H1 (cell line): ENCODE measurements around the gene TIE1. TPM values are rescaled to one million over a fixed set of nuclear protein-coding genes. Genes with fewer than 3 reads are reported as not detected.
A peak's percentile ranks its signal among the peaks of the same experiment; 100 is the strongest.

Experiments used
- CTCF ChIA-PET: fragments of 300-600 bp; sonication (Branson Sonifier 250); formaldehyde crosslinking; loops from one replicate; lab custom pipeline; 2021; ENCODE audit not compliant: partially characterized antibody; lab: Charles Lee
- POLR2A ChIA-PET: fragments of 300-600 bp; sonication (Branson Sonifier 250); formaldehyde crosslinking; loops from one replicate; lab custom pipeline; 2021; ENCODE audit warnings: inconsistent platforms; ENCODE audit not compliant: partially characterized antibody; lab: Charles Lee
- DNase-seq, 2 experiments: peaks; one replicate each; pipeline versions ENCODE4 v3.0.0 to v3.0.0-alpha.2; 2010 to 2022; ENCODE audit warnings: low spot score in 2 of 2, low read depth in 1 of 2, mixed read lengths in 1 of 2
- FAIRE-seq: peaks from 2 replicates; lab custom pipeline; 2011; peaks lifted over from hg19 to GRCh38; lab: Jason Lieb, UNC
- H2AFZ ChIP-seq: 2 replicates; pipeline ENCODE4 v1.8.1; 2012; ENCODE audit warnings: low read length, inconsistent platforms
- H2AK5ac ChIP-seq: 2 replicates; pipeline ENCODE4 v1.6.1; 2013; ENCODE audit warnings: low read depth, low read length
- H2BK120ac ChIP-seq: replicated peaks from 2 replicates; pipeline ENCODE3; 2013; ENCODE audit warnings: low read depth, low read length, inconsistent platforms
- H2BK12ac ChIP-seq: 2 replicates; pipeline ENCODE4 v1.6.1; 2013; ENCODE audit warnings: low read depth, low read length
- H2BK15ac ChIP-seq: 2 replicates; pipeline ENCODE4 v1.6.1; 2013; ENCODE audit warnings: low read length
- H2BK20ac ChIP-seq: 2 replicates; pipeline ENCODE4 v1.6.1; 2013; ENCODE audit warnings: low read length
- H2BK5ac ChIP-seq: 2 replicates; pipeline ENCODE4 v1.6.1; 2013; ENCODE audit warnings: low read depth, low read length
- H3K14ac ChIP-seq: 2 replicates; pipeline ENCODE4 v1.6.1; 2013; ENCODE audit warnings: inconsistent platforms; ENCODE audit not compliant: insufficient read length
- H3K18ac ChIP-seq: 2 replicates; pipeline ENCODE4 v1.6.1; 2013; ENCODE audit warnings: low read length; ENCODE audit errors: extremely low read depth
- H3K23ac ChIP-seq: 2 replicates; pipeline ENCODE4 v1.6.1; 2013; ENCODE audit warnings: inconsistent platforms; ENCODE audit not compliant: insufficient read length
- H3K23me2 ChIP-seq: 2 replicates; pipeline ENCODE4 v1.6.1; 2013; ENCODE audit warnings: low read depth, low read length
- H3K27ac ChIP-seq: 2 replicates; pipeline ENCODE4 v1.6.1; 2011; ENCODE audit warnings: low read depth, low read length, inconsistent platforms
- H3K27me3 ChIP-seq, 4 experiments: replicated peaks in 1 of 4; 1 replicate in 1 of 4; 2 replicates in 3 of 4; pipeline versions ENCODE4 v1.6.1 to v1.8.1; 2011 to 2013; ENCODE audit warnings: low read length in 3 of 4, mild to moderate bottlenecking in 3 of 4, inconsistent platforms in 2 of 4, mixed read lengths in 2 of 4, moderate library complexity in 1 of 4; ENCODE audit not compliant: control insufficient read depth in 3 of 4, insufficient read depth in 3 of 4; ENCODE audit errors: extremely low read depth in 1 of 4
- H3K36me3 ChIP-seq, 4 experiments: 2 replicates each; pipeline versions ENCODE4 v1.6.1 to v1.8.1; 2011 to 2013; ENCODE audit warnings: mild to moderate bottlenecking in 4 of 4, low read length in 3 of 4, moderate library complexity in 2 of 4, control low read depth in 1 of 4, inconsistent platforms in 1 of 4; ENCODE audit not compliant: insufficient read depth in 4 of 4, control insufficient read depth in 2 of 4
- H3K4ac ChIP-seq: replicated peaks from 2 replicates; pipeline ENCODE3; 2013; ENCODE audit warnings: low read length, low read depth, mixed read lengths, inconsistent platforms; ENCODE audit not compliant: insufficient read length
- H3K4me1 ChIP-seq, 4 experiments: replicated peaks in 1 of 4; 1 replicate in 1 of 4; 2 replicates in 3 of 4; pipeline versions ENCODE4 v1.6.1 to v1.8.1; 2011 to 2013; ENCODE audit warnings: low read length in 3 of 4, inconsistent platforms in 2 of 4, mixed read lengths in 1 of 4; ENCODE audit not compliant: insufficient read depth in 4 of 4, control insufficient read depth in 3 of 4
- H3K4me2 ChIP-seq, 2 experiments: 2 replicates each; pipeline versions ENCODE4 v1.6.1 to v1.8.1; 2011 to 2013; ENCODE audit warnings: low read depth in 2 of 2, low read length in 2 of 2, control low read depth in 1 of 2, inconsistent platforms in 1 of 2, mild to moderate bottlenecking in 1 of 2; ENCODE audit not compliant: insufficient read depth in 1 of 2
- H3K4me3 ChIP-seq, 4 experiments: fragments of 200-600, 300-600 bp in 1 of 4; sonication (generic), shearing (Covaris generic), sonication (Bioruptor Twin) in 1 of 4; 2 replicates each; pipeline versions ENCODE4 v1.5.1 to v1.8.1; 2011 to 2016; ENCODE audit warnings: low read length in 4 of 4, low read depth in 3 of 4, control low read depth in 2 of 4, inconsistent platforms in 2 of 4, mild to moderate bottlenecking in 2 of 4, mixed read lengths in 1 of 4, moderate library complexity in 1 of 4; ENCODE audit not compliant: insufficient read depth in 2 of 4; ENCODE audit errors: extremely low read depth in 1 of 4
- H3K56ac ChIP-seq: replicated peaks from 2 replicates; pipeline ENCODE3; 2013; ENCODE audit warnings: low read depth, mild to moderate bottlenecking, mixed read lengths, low read length, inconsistent platforms; ENCODE audit not compliant: insufficient read length
- H3K79me1 ChIP-seq: 2 replicates; pipeline ENCODE4 v1.6.1; 2013; ENCODE audit warnings: low read depth, low read length, control low read depth
- H3K79me2 ChIP-seq, 2 experiments: 2 replicates each; pipeline versions ENCODE4 v1.6.1 to v1.8.1; 2012 to 2013; ENCODE audit warnings: low read length in 2 of 2, mild to moderate bottlenecking in 2 of 2, inconsistent platforms in 1 of 2; ENCODE audit not compliant: insufficient read depth in 2 of 2, control insufficient read depth in 1 of 2
- H3K9ac ChIP-seq, 4 experiments: replicated peaks in 1 of 4; 1 replicate in 1 of 4; 2 replicates in 3 of 4; pipeline versions ENCODE4 v1.6.1 to v1.8.1; 2011 to 2013; ENCODE audit warnings: low read depth in 3 of 4, low read length in 3 of 4, control low read depth in 2 of 4, mild to moderate bottlenecking in 2 of 4, moderate library complexity in 2 of 4, inconsistent platforms in 1 of 4; ENCODE audit errors: extremely low read depth in 1 of 4
- H3K9me3 ChIP-seq, 2 experiments: 2 replicates each; pipeline versions ENCODE4 v1.6.1 to v1.8.1; 2012 to 2013; ENCODE audit warnings: mild to moderate bottlenecking in 2 of 2, moderate library complexity in 2 of 2, control low read depth in 1 of 2, inconsistent platforms in 1 of 2, low read depth in 1 of 2, low read length in 1 of 2, mixed read lengths in 1 of 2; ENCODE audit not compliant: insufficient read depth in 2 of 2
- H4K20me1 ChIP-seq, 2 experiments: replicated peaks in 1 of 2; 2 replicates each; pipeline versions ENCODE3 to v1.8.1; 2011 to 2013; ENCODE audit warnings: inconsistent platforms in 2 of 2, low read length in 2 of 2, mild to moderate bottlenecking in 1 of 2; ENCODE audit not compliant: insufficient read depth in 2 of 2, control insufficient read depth in 1 of 2
- H4K5ac ChIP-seq: 2 replicates; pipeline ENCODE4 v1.6.1; 2013; ENCODE audit warnings: low read length, low read depth, mixed read lengths, inconsistent platforms; ENCODE audit not compliant: insufficient read length
- H4K8ac ChIP-seq: 2 replicates; pipeline ENCODE4 v1.8.0; 2013; ENCODE audit warnings: mild to moderate bottlenecking, moderate library complexity, low read length, inconsistent platforms; ENCODE audit not compliant: insufficient read depth; ENCODE audit errors: extremely low read depth
- H4K91ac ChIP-seq: replicated peaks from 2 replicates; pipeline ENCODE3; 2013; ENCODE audit warnings: low read length, mixed read lengths, inconsistent platforms; ENCODE audit not compliant: insufficient read length
- FOSL1 ChIP-seq: IDR thresholded peaks from 2 replicates; pipeline ENCODE4 v1.6.1; 2011; ENCODE audit warnings: mild to moderate bottlenecking, low read depth, low read length, moderate library complexity; ENCODE audit not compliant: insufficient read depth
- POLR2AphosphoS5 ChIP-seq: IDR thresholded peaks from 2 replicates; pipeline ENCODE4 v1.6.1; 2011; ENCODE audit warnings: low read depth, low read length
- WGBS, 2 experiments: shearing (Covaris generic) in 1 of 2; methylation state at CpG; one replicate each; pipeline versions ENCODE4 v1.1.6 to v1.1.7; 2013 to 2015; ENCODE audit warnings: low lambda C conversion rate in 2 of 2, mixed read lengths in 2 of 2, inconsistent platforms in 1 of 2, low coverage in 1 of 2, missing lambda C conversion rate in 1 of 2; ENCODE audit not compliant: insufficient replicate concordance in 2 of 2, insufficient coverage in 1 of 2, insufficient read length in 1 of 2; ENCODE audit errors: extremely low coverage in 1 of 2, missing lambda C conversion rate in 1 of 2; 5-methylcytosine and 5-hydroxymethylcytosine counted together
- polyA plus RNA-seq, 7 experiments: library from polyadenylated mRNA; depleted of rRNA in 3 of 7; stranded (reverse) in 5 of 7; unstranded in 2 of 7; fragments of >200 nt in 5 of 7; fragments of 200-250 nt in 2 of 7; gene quantifications; 1 replicate in 5 of 7; 2 replicates in 1 of 7; 4 replicates in 1 of 7; pipeline versions ENCODE4 v1.2.1 to v1.2.3, GENCODE V29; 2011 to 2013; ENCODE audit warnings: missing spikeins in 2 of 7, mixed read lengths in 2 of 7
- total RNA-seq: library from RNA; stranded (reverse); fragmentation: NEBNext Ultra II Directional; extraction: Animal tissue kit (Norgen Biotek cat#: 25700); gene quantifications from 2 replicates; pipeline ENCODE4 v1.2.1, GENCODE V29; 2021

TIE1 gene
- total and polyA plus RNA-seq, 2 of the 8 experiments (the other 6 are each of a cell fraction or from before 2014, with no cell fraction given): 0.74 to 2.2 TPM

GRCh38 chr1:43292679-43293078 is 8.1 kb upstream of the TIE1 start:
- Histone ChIP-seq H4K8ac (no peak overlapping the region), H3K9ac (no peak overlapping the region), H2BK12ac (no peak overlapping the region), H2AFZ (no peak overlapping the region), H3K23ac (no peak overlapping the region), H3K14ac (no peak overlapping the region), H3K18ac (no peak overlapping the region), H3K4me2 (no peak overlapping the region), H3K56ac (no peak overlapping the region), H3K4ac (no peak overlapping the region), H2BK5ac (no peak overlapping the region), H4K20me1 (no peaks in the 10 kb centered on the region), H2BK15ac (no peak overlapping the region), H3K79me1 (no peaks in the 10 kb centered on the region), H2BK20ac (no peak overlapping the region), H2AK5ac (no peak overlapping the region), H3K27me3 (no peaks in the 10 kb centered on the region), H2BK120ac (no peak overlapping the region), H3K9me3 (no peaks in the 10 kb centered on the region), H3K36me3 (no peaks in the 10 kb centered on the region), H3K79me2 (no peaks in the 10 kb centered on the region), H3K4me1 (peaks cover 0 to 8% (median 4%) of the 10 kb centered on the region in 4 experiments; a peak in 4 of 7 replicates), H4K91ac (peak overlapping the region; percentile 10), H3K23me2 (no peaks in the 10 kb centered on the region; the same call in 1 of the 2 replicates), H3K27ac (no peak overlapping the region), H3K4me3 (no peak overlapping the region), H4K5ac (no peak overlapping the region)
- WGBS, 2 experiments: 92% methylated on average over 5 of the region's 5 CpGs; no CpG with 5 or more reads in 1 of the 2 experiments
- DNase-seq (no peak), FAIRE-seq (no peak)
- CTCF ChIA-PET: interaction anchor here (0.9 to 1.5 kb wide), 3 partner anchors 20 to 67 kb away, joined by 3 read pairs; no protein-coding TSS in a partner anchor
- no peak for TF ChIP-seq FOSL1
- no peak for TF ChIP-seq POLR2AphosphoS5
- POLR2A ChIA-PET: interaction anchor here (1.0 to 2.0 kb wide), 2 partner anchors 17 to 66 kb away, joined by 5 to 7 read pairs; partner anchors contain the start of gene CDC20
